CD14-positive monocyte (primary cell): ENCODE results near the gene FKBP1A. TPM values are rescaled to one million over a fixed set of nuclear protein-coding genes. Genes with fewer than 3 reads are reported as not detected.
"Not testable (repeated sequence)": the region's sequence is repeated elsewhere in the genome, so short reads cannot be mapped to it uniquely, and the experiment has no call there.

Experiments
- DNase-seq, 3 donors: peaks; one replicate each; pipeline ENCODE4 v3.0.0-alpha.2; 2011 to 2022
- H2AFZ ChIP-seq: 2 replicates; pipeline ENCODE4 v1.6.0; 2012; ENCODE audit warnings: mild to moderate bottlenecking, low read depth, low read length, inconsistent platforms; ENCODE audit not compliant: insufficient read depth, poor library complexity, severe bottlenecking
- H3K27ac ChIP-seq, 2 donors: 1 replicate in 1 of 2; 2 replicates in 1 of 2; pipeline ENCODE4 v1.5.1; 2012 to 2013; ENCODE audit warnings: low read length in 2 of 2, control low read depth in 1 of 2, inconsistent platforms in 1 of 2, low read depth in 1 of 2, mild to moderate bottlenecking in 1 of 2
- H3K27me3 ChIP-seq, 2 donors: one replicate each; pipeline versions ENCODE4 v1.6.0 to v1.6.1; 2011 to 2013; ENCODE audit warnings: low read length in 2 of 2; ENCODE audit not compliant: control insufficient read depth in 2 of 2, insufficient read depth in 2 of 2
- H3K36me3 ChIP-seq, 2 donors: replicated peaks in 1 of 2; 1 replicate in 1 of 2; 2 replicates in 1 of 2; pipeline versions ENCODE4 v1.5.1 to v1.6.1; 2012 to 2013; ENCODE audit warnings: low read length in 2 of 2, control low read depth in 1 of 2, inconsistent platforms in 1 of 2, mild to moderate bottlenecking in 1 of 2; ENCODE audit not compliant: insufficient read depth in 2 of 2, control insufficient read depth in 1 of 2
- H3K4me1 ChIP-seq, 2 donors: 1 replicate in 1 of 2; 2 replicates in 1 of 2; pipeline versions ENCODE4 v1.5.1 to v1.6.1; 2012 to 2013; ENCODE audit warnings: low read length in 2 of 2, control low read depth in 1 of 2, inconsistent platforms in 1 of 2, mild to moderate bottlenecking in 1 of 2, moderate library complexity in 1 of 2; ENCODE audit not compliant: insufficient read depth in 2 of 2, control insufficient read depth in 1 of 2
- H3K4me2 ChIP-seq: replicated peaks from 2 replicates; pipeline ENCODE3; 2012; ENCODE audit warnings: low read length, moderate library complexity, mild to moderate bottlenecking; ENCODE audit not compliant: poor library complexity, severe bottlenecking; ENCODE audit errors: extremely low read depth
- H3K4me3 ChIP-seq, 3 experiments: fragments of 200-600 bp in 1 of 3; sonication (generic) in 1 of 3; replicated peaks in 1 of 3; 1 replicate in 2 of 3; 2 replicates in 1 of 3; pipeline ENCODE4 v1.5.1; 2011 to 2013; ENCODE audit warnings: low read length in 3 of 3, mild to moderate bottlenecking in 3 of 3, control low read depth in 2 of 3, low read depth in 2 of 3, inconsistent platforms in 1 of 3, moderate library complexity in 1 of 3
- H3K79me2 ChIP-seq: 2 replicates; pipeline ENCODE4 v1.6.0; 2012; ENCODE audit warnings: mild to moderate bottlenecking, control low read depth, inconsistent platforms, low read length, moderate library complexity; ENCODE audit not compliant: insufficient read depth
- H3K9ac ChIP-seq: 2 replicates; pipeline ENCODE4 v1.6.0; 2017; ENCODE audit warnings: low read length, mild to moderate bottlenecking; ENCODE audit not compliant: insufficient read depth, poor library complexity, severe bottlenecking
- H3K9me3 ChIP-seq, 2 donors: replicated peaks in 1 of 2; 1 replicate in 1 of 2; 2 replicates in 1 of 2; pipeline versions ENCODE4 v1.5.1 to v1.6.1; 2012 to 2013; ENCODE audit warnings: low read length in 2 of 2, control low read depth in 1 of 2; ENCODE audit not compliant: control insufficient read depth in 1 of 2, insufficient read depth in 1 of 2
- H4K20me1 ChIP-seq: 2 replicates; pipeline ENCODE4 v1.6.0; 2012; ENCODE audit warnings: mild to moderate bottlenecking, low read length, control low read depth, moderate library complexity; ENCODE audit not compliant: insufficient read depth
- H3K27ac Mint-ChIP-seq, 7 donors: one replicate each; pipeline ENCODE4 v1.8.0; 2020; ENCODE audit warnings: mild to moderate bottlenecking in 7 of 7, mixed read lengths in 7 of 7, moderate library complexity in 6 of 7, inconsistent platforms in 2 of 7
- H3K27me3 Mint-ChIP-seq, 3 donors: one replicate each; pipeline ENCODE4 v1.8.0; 2021 to 2022; ENCODE audit warnings: low read depth in 3 of 3, mild to moderate bottlenecking in 3 of 3, mixed read lengths in 3 of 3, moderate library complexity in 3 of 3, inconsistent platforms in 1 of 3
- H3K36me3 Mint-ChIP-seq, 2 donors: one replicate each; pipeline ENCODE4 v1.8.0; 2020; ENCODE audit warnings: mixed read lengths in 2 of 2, inconsistent platforms in 1 of 2, mild to moderate bottlenecking in 1 of 2
- H3K4me1 Mint-ChIP-seq: one replicate; pipeline ENCODE4 v1.8.0; 2020; ENCODE audit warnings: mild to moderate bottlenecking, mixed read lengths
- H3K4me3 Mint-ChIP-seq, 2 donors: one replicate each; pipeline ENCODE4 v1.8.0; 2020; ENCODE audit warnings: mild to moderate bottlenecking in 2 of 2, mixed read lengths in 2 of 2, moderate library complexity in 1 of 2
- H3K9me3 Mint-ChIP-seq, 7 donors: one replicate each; pipeline ENCODE4 v1.8.0; 2020 to 2022; ENCODE audit warnings: mixed read lengths in 7 of 7, mild to moderate bottlenecking in 6 of 7, moderate library complexity in 6 of 7, inconsistent platforms in 2 of 7
- WGBS: methylation state at CpG from one replicate; pipeline ENCODE4 v1.1.5; 2013; ENCODE audit warnings: missing lambda C conversion rate; ENCODE audit not compliant: insufficient coverage; 5-methylcytosine and 5-hydroxymethylcytosine counted together
- intact Hi-C, 2 donors: fragments of 100-400 bp; cut with micrococcal nuclease; formaldehyde crosslinking; loops; one replicate each; pipeline versions ENCODE4 v1.15.0 to v1.15.1; 2023
- polyA plus RNA-seq, 3 donors: library from polyadenylated mRNA; depleted of rRNA in 1 of 3; unstranded in 2 of 3; stranded (reverse) in 1 of 3; fragments of 300-500 nt in 2 of 3; fragments of >200 nt in 1 of 3; fragmentation: Illumina TruSeq in 2 of 3; gene quantifications; 1 replicate in 2 of 3; 2 replicates in 1 of 3; pipeline ENCODE4 v1.2.3, GENCODE V29; 2012 to 2021
- TF ChIP-seq, protein P1 (sequence below): fragments of 200-600 bp; IDR thresholded peaks from one replicate; pipeline ENCODE4 v1.8.0; 2022; ENCODE audit warnings: antibody characterized with exemption, mild to moderate bottlenecking

FKBP1A gene
- polyA plus RNA-seq, 3 donors, result 155 to 268 (median 194) TPM

DNA sequence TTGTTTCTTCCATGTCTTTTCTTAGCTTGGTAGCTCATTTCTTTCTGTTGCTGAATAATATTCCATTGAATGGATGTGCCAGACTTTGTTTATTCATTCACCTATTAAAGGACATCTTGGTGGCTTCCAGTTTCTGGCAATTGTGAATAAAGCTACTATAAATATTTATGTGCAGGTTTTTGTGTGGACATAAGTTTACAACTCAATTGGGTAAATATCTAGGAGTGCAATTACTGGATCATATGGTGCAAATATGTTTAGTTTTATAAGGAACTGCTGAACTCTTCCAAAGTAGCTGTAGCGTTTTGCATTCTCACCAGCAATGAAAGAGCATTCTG is 47.1 kb downstream of the FKBP1A start:
- Mint-ChIP-seq H3K27me3 (peaks cover 0 to 1% (median 0%) of the 10 kb centered on the region in 3 donors), H3K4me1 (peaks cover 6% of the 10 kb centered on the region), H3K27ac (no peak overlapping the region), H3K4me3 (no peak overlapping the region), H3K9me3 (peaks cover 4 to 14% (median 12%) of the 10 kb centered on the region in 7 donors), H3K36me3 (peaks cover 3 to 7% of the 10 kb centered on the region in 2 donors)
- Histone ChIP-seq H3K27me3 (no peaks in the 10 kb centered on the region), H3K36me3 (no peaks in the 10 kb centered on the region), H3K4me1 (no peaks in the 10 kb centered on the region), H3K4me3 (no peak overlapping the region), H3K4me2 (no peak overlapping the region), H4K20me1 (no peaks in the 10 kb centered on the region), H3K79me2 (no peaks in the 10 kb centered on the region), H3K9ac (no peak overlapping the region), H3K27ac (no peak overlapping the region), H2AFZ (no peak overlapping the region), H3K9me3 (peaks cover 0 to 5% of the 10 kb centered on the region in 2 donors)
- intact Hi-C loops, result no loop called here
- no peak for DNase-seq
- TF ChIP-seq, protein P1, sequence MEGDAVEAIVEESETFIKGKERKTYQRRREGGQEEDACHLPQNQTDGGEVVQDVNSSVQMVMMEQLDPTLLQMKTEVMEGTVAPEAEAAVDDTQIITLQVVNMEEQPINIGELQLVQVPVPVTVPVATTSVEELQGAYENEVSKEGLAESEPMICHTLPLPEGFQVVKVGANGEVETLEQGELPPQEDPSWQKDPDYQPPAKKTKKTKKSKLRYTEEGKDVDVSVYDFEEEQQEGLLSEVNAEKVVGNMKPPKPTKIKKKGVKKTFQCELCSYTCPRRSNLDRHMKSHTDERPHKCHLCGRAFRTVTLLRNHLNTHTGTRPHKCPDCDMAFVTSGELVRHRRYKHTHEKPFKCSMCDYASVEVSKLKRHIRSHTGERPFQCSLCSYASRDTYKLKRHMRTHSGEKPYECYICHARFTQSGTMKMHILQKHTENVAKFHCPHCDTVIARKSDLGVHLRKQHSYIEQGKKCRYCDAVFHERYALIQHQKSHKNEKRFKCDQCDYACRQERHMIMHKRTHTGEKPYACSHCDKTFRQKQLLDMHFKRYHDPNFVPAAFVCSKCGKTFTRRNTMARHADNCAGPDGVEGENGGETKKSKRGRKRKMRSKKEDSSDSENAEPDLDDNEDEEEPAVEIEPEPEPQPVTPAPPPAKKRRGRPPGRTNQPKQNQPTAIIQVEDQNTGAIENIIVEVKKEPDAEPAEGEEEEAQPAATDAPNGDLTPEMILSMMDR, result no peak
- WGBS, result no CpG with 5 or more reads among the region's 1 CpG

DNA sequence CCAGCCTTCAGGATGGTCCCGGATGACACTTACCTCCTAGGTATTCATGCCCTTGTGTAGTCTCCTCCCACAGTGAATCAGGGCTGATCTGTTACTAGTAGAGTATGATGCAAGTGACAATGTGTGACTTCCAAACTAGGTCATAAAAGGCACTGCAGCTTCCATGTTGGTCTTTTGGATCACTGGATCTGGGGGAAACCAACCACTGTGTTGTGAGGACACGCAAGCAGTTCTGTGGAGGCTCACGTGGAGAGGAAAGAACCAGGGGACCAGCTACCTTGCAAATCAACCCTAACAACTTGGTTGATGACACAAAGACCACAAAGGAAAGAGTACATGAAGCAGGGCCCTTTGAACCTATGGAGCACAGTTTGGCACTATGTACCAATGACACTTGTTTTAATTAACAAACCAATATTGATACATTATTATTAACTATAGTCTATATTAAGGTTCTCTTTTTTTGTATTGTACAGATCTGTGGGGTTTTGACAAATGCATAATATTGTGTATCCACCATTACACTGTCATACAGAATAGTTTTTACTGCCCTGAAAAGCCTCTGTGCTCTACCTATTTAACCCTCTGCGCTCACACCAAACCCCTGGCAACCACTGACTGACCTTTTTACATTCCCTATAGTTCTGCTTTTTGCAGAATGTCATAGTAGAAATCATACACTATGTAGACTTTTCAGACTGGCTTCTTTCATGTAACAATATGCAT is 47.7 kb downstream of the FKBP1A start:
- peaks cover 4 to 12% (median 9%) of the 10 kb centered on the region in 7 donors for H3K9me3 Mint-ChIP-seq
- no peak overlapping the region for H2AFZ ChIP-seq
- TF ChIP-seq, protein P1, result no peak
- no peak overlapping the region for H3K9ac ChIP-seq
- H3K4me2 ChIP-seq, result no peak overlapping the region
- DNase-seq, result no peak
- no peaks in the 10 kb centered on the region for H3K27me3 ChIP-seq
- H3K27me3 Mint-ChIP-seq, result peaks cover 0 to 1% (median 0%) of the 10 kb centered on the region in 3 donors
- H3K4me1 ChIP-seq, result no peaks in the 10 kb centered on the region
- no peaks in the 10 kb centered on the region for H3K36me3 ChIP-seq
- 100% methylated on average over 2 of the region's 4 CpGs for WGBS
- peaks cover 0 to 5% of the 10 kb centered on the region in 2 donors for H3K9me3 ChIP-seq
- no peaks in the 10 kb centered on the region for H3K79me2 ChIP-seq
- H3K27ac ChIP-seq, result no peak overlapping the region
- peaks cover 6% of the 10 kb centered on the region for H3K4me1 Mint-ChIP-seq
- H3K4me3 Mint-ChIP-seq, result no peak overlapping the region
- no peak overlapping the region for H3K27ac Mint-ChIP-seq
- no peak overlapping the region for H3K4me3 ChIP-seq
- H4K20me1 ChIP-seq, result no peaks in the 10 kb centered on the region
- intact Hi-C loops, result no loop called here
- H3K36me3 Mint-ChIP-seq, result peaks cover 0 to 3% of the 10 kb centered on the region in 2 donors

DNA sequence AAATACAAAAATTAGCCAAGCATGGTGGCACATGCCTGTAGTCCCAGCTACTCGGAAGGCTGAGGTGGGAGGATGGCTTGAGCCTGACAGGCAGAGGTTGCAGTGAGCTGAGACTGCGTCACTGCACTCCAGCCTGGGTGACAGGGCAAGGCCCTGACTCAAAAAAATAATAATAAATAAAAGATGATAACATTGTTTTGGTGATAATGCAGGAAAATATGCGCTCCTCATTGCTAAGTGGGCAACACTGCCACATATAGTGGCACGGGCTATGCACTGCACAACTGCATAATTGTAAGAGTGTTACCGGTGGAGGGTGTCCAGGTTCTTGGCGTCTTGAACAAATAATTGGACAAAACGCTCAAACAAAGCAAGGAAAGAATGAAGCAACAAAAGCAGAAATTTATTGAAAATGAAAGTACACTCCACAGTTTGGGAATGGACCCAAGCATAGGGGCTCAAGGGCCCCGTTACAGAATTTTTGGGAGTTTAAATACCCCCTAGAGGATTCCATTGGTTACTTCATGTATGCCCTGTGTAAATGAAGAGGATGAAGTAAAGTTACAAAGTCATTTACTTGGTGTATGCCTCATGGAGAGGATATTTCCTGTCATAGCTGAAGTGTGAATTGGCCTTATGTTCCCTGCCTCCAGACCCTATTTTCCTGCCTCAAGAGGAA is 49.3 kb downstream of the FKBP1A start:
- H3K36me3 ChIP-seq, H3K4me1 ChIP-seq, H3K9ac ChIP-seq, H3K4me3 ChIP-seq, H3K79me2 ChIP-seq, H3K4me3 Mint-ChIP-seq, H3K4me2 ChIP-seq, H3K27me3 ChIP-seq, intact Hi-C loops, H3K36me3 Mint-ChIP-seq, H3K27ac ChIP-seq, H3K27ac Mint-ChIP-seq, H4K20me1 ChIP-seq, H3K4me1 Mint-ChIP-seq, DNase-seq, H3K9me3 Mint-ChIP-seq, H3K9me3 ChIP-seq, H2AFZ ChIP-seq, H3K27me3 Mint-ChIP-seq: not testable (repeated sequence)
- WGBS, result 98% methylated on average over 5 of the region's 8 CpGs
